GM18867 (cell line): ENCODE data around the gene MON2.
A peak's percentile ranks its signal among the peaks of the same experiment; 100 is the strongest.
"Not testable (repeated sequence)": the region's sequence is repeated elsewhere in the genome, so short reads cannot be mapped to it uniquely, and the experiment has no call there.

Experiments used
- ATAC-seq: cut with Tn5 transposase; IDR thresholded peaks from one replicate; pipeline ENCODE4 v1.9.1; 2021; ENCODE audit warnings: mild to moderate bottlenecking, moderate library complexity; ENCODE audit not compliant: unreplicated experiment

Gene MON2

DNA sequence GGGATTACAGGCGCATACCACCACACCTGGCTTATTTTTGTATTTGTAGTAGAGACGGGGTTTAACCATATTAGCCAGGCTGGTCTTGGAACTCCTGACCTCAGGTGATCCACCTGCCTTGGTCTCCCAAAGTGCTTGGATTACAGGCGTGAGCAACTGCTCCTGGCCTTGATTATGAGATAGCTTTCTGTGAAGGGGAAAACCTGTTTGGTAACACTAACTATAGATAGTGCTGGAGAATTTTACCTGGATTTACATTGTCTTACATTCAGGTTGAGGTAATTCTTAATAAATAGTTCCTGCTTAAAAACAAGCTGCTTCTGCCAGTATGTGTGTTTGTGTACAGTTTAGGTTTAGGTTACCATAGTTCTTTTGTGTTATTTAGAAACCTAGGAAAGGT, 77.1 kb downstream of the MON2 start:
- no peak for ATAC-seq

DNA sequence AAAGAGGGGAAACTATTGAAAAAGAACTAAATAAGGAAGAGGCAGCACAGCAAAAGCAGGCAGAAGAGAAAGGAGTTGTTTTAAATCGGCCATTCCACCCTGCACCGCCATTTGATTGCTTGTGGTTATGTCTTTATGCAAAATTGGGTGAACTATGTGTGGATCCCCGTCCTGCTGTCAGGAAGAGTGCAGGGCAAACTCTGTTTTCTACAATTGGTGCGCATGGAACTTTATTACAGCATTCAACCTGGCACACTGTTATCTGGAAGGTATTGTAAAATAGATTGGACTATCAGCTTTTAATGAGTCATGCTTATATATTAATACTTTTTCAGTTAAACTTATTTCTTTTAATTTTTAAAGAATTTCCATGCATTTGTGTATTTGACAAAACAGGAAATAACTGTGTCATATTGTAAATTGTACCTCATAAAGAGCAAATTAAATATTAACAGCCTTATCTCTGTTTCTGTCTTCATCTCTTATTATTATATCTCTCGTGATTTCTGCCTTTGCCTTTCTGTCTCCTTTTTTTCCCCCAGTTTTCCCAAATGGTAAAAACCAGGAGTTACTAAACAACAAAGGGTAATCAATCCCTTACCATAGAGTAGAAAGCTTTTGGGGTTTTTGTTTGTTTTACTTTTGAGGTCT, 86.4 kb downstream of the MON2 start:
- no peak for ATAC-seq

DNA sequence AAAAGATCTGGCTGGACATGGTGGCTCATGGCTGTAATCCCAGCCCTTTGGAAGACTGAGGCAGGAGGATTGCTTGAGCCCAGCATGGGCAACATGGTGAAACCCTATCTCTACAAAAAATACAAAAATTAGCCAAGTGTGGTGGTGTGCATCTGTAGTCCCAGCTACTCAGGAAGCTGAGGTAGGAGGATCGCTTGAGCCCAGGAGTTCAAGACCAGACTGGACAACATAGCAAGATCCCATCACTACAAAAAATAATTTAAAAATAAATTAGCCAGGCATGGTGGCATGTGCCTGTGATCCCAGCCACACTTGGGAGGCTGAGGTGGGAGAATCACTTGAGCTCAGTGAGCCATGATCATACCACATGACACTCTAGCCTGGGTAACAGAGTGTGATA, 92.7 kb downstream of the MON2 start:
- ATAC-seq = not testable (repeated sequence)

GRCh38 chr12:62562846-62563245, 96.2 kb downstream of the MON2 start:
- ATAC-seq = no peak

GRCh38 chr12:62575036-62575435, 108.4 kb downstream of the MON2 start:
- ATAC-seq = peak; percentile 83

DNA sequence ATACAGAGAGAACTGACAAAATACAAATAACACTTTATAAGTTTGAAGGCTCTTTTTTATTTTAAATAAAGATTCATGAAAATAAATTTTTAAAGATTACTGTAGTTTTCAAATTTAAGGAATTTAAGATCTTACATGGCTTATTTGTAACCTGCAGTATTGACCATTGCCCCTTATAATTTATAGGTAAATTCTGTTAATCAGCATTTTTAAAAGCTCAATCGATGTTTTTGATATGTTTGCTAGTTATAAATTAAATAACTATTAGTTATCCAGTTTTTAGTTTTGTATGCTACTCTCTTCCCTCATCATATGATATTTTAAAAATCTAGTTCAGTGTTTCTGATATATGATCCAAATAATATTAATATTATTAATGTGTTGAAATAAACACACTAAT, 109.9 kb downstream of the MON2 start:
- no peak for ATAC-seq

GRCh38 chr12:62578726-62579125, 112.1 kb downstream of the MON2 start:
- ATAC-seq = no peak

DNA sequence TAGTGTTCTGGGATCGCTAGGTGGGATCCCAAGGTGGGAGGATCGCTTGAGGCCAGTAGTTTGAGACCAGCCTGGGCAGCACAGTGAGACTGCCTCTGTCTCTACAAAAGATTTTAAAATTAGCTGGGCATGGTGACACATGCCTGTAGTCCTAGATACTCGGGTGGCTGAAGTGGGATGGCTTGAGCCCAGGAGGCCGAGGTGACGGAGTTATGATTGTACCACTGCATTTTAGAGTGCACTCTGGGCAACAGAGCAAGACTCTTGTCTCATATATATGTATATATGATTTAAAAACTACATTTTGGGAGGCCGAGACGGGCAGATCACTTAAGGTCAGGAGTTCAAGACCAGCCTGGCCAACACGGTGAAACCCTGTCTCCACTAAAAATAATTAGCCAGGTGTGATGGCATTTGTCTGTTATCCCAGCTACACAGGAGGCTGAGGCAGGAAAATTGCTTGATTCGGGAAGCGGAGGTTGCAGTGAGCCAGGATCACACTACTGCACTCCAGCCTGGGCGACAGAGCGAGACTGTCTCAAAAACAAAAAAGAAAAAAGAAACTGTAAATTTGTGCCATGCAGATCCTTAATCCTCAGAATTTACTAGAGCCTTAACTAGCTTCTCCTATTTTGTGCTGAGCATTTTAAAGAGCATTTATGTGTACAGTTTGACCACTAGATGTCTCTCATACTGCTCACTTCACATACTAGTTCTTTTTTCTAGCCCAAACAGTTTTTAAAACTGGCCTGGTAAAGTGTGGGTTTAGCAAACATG, 114.8 kb downstream of the MON2 start:
- peak; percentile 70 for ATAC-seq

- no peak for ATAC-seq
These were observed 115.4 kb downstream of the MON2 start for GRCh38 chr12:62582065-62582366.

DNA sequence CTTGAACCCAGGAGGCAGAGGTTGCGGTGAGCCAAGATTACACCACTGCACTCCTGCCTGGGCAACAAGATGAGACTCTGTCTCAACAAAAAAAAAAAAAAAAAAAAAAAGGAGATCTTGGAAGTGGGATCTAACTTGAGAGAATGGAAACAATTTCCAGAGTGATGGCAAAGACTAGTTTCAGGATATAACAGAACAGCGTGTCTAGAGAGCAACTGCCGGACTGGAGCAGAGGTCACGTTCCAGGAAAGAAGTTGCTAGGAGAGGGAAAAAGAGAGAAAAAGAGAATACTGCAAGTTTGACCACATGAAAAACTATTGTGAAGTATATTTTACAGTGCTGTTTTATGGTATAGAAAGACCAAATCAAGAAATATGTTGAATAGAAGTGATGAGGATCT, 118.0 kb downstream of the MON2 start:
- ATAC-seq = no peak

DNA sequence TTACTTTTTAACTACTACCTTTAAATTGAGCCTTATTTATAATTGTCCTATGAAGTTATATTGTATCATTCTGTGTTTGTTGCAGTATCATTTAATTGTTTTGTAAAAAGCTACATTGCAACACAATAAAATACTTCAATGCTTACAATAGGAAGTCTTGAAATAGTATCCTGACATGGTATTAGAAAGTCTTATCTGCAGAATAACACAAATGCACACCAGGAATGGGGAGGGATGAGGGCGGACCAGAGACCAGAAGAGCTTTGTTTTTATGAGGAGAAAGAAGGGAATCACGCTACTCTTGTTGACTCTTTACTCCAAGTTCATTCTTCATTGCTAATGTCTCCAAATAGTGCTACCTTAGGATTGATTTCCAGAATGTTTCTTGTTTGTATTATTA, 120.2 kb downstream of the MON2 start:
- no peak for ATAC-seq

DNA sequence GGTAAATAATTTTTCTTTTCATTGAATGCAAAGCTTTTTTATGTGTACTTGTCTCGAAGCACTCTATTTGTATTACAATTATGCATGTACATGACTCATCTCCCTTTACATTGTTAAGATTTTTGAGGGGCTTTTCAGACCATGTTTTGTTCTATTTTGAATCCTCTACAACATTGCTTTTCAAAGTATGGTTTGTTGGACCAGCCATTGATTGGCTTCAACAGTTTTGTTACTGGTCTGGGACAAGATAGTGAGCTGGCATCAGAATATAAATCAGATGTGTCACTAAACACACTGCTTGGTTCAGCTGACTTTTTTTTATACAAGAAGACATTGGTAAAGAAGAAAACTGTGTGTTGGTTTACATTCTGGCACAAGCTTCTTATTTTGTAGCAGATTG, 122.3 kb downstream of the MON2 start:
- ATAC-seq = no peak

DNA sequence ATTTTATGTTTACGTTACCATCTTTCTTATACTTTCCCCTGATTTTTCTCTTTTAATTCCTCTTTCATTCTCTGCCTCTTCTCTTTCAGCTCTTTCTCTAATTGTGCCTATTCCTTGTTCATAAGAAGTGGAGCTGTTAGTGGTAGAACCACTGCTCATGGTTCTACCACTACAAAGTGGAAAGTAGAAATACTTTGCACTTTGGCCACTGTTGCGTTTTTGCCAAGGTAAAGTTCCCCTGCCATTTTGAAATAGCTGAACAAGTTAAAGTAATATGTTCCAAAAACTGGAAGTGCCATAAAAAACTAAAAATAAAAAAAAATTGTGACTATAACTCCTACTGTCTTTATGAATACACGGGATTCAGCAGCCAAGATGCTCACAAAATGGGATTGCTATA, 130.6 kb downstream of the MON2 start:
- ATAC-seq = no peak

GRCh38 chr12:62598846-62599245, 132.2 kb downstream of the MON2 start:
- ATAC-seq = no peak

DNA sequence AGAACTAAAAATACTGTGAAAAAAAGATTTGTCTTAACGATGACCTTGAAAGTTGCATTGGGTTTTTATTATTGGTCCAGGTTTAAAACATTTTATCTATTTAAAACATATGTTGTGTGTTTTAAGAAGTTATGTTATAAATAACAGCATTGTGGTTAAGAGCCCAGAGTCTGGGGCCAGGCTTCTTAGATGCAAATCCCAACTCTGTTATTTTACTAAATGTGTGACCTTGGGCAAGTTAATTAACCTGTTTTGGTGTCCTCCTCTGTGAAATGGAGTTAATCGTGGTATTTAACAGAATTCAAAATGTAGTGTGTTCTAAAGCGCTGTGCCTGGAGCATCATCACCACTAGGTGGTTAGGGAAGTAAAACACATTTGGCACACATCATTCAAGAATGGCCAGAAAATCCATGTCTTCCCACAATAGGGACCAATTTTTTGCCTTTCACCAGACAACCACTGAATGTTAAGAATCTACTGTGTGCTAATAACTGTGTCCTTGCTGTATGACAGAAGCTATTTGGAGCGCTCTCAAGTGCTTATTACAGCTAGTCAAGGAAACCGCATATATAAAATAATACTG, 133.3 kb downstream of the MON2 start:
- ATAC-seq = no peak

GRCh38 chr12:62601765-62602164, 135.1 kb downstream of the MON2 start:
- no peak for ATAC-seq

DNA sequence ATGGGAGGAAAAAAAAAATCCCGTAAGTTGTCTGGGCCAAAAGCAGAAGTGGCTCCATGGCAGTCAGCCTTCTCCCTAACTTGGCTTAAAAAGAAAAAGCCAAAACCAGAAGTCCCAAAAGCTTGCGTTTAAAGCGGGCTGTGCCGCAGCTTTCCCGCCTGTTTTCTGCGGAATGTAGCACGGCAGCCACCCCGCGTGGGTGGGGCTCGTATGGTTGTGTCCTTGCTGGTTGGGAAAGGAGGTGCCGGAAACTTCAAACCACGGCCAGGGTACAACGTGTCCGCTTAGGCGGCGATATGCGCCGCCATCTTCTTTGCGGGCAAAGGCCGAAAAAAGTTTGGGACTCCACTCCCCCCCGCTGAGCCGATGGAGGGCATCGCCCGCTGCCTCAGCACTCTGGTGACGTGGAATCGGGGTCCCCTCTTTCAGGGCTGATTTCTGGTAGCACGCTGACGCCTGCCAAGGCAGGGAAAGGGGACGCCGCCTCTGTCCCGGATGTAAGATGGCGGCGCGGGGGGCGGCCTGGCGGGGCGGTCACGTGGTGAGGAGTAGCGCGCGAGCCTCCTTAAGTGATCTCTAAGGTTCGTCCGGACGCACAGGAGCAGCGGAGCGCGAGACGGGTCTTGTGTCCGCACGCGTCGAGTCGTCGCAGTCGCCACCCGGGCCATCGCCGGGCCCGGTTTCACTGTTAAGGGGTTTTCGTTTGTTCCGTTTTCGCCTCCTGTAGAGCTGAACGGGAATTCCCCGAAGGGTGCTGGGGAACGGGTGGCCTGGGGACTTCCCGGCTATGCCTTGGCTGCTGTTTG, 135.8 kb downstream of the MON2 start:
- ATAC-seq = peak; percentile 61

DNA sequence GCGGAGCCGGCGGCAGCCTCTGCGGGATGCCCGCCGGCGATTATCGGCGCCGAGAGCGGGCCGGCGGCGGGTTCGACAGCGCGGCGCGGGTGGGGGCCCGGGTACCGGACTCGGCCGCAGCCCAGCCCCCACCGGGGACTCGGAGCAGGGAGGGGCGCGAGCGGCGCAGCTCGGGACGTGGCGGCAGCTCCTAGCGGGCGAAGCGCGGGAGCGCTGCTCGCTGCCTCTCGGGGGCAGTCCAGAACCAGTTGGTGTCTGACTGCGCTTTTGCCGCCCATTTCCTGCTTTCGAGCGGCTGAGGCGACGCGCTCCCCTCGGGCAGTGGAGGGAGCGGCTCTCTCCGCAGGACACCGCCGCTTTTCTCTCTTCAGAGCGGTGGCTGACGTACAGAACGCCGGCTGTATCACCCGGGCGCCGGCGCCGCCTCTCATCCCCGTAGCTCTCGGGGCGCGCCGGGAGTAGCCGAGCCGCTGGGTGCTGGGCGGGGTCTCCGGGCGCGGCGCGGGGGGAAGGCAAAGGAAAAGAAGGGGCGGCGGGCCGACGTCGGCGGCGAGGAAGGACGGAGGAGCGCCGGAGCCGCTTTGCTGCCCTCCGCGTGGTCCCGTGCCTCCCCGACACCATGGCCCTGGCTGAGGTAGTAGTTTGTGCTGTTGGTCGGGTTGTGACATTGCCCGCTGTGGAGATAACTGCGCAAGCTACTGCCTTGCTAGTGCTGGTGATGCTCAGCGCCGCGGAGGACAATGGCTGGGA, 136.6 kb downstream of the MON2 start:
- peak; percentile 70 for ATAC-seq

GRCh38 chr12:62603811-62604098, 137.1 kb downstream of the MON2 start:
- no peak for ATAC-seq

DNA sequence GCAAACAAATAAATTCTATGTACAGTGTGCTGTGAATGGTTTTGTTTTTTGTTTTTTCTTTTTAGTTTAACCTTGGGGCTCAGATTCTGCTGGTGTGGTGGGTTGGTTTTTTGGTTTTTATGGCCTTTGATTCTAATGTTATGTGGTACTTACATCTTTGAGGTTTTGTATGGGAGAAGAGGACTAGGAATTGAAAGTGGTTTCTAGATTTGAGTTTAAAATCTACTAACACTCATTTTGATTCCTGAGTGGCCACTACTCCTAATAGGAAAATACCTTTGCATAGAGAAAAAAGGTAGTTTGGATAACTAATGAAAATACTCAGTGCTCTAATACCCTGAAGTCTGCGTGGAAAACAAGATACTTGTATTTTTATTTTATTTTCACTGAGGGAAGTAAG, 137.7 kb downstream of the MON2 start:
- no peak for ATAC-seq

GRCh38 chr12:62604871-62605270, 138.2 kb downstream of the MON2 start:
- no peak for ATAC-seq
